ENCODE measurements around the gene MACROD2. TPM values are rescaled to one million over a fixed set of nuclear protein-coding genes. Genes with fewer than 3 reads are reported as not detected.

The MACROD2 gene
- total and polyA plus RNA-seq, 2 experiments from 2014 or later, result 2.8 to 4.3 TPM

DNA sequence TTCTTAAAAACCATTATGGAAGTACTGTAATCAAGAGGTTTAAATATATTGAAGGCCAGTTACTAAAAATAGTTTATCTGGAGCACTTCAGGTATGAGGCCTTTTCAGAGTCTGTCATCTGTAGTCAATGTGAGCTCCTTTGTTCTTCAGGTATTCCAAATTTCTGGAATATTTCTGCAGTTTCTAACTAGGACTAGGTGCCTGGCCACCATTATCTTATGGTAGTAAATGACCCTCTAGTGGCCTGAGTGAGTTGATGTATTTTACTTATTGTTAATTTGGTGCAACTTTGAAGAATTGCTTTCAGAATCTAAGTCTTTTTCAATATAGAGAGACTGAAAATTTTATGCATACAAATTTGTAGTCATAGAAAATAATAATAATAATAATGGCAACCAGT is 437.3 kb downstream of the MACROD2 start:
- Histone ChIP-seq H3K27me3 (ENCODE audit: insufficient read depth) (no peaks in the 10 kb centered on the region), H3K4me2 (no peak overlapping the region), H3K27ac (ENCODE audit: low read depth) (no peak overlapping the region), H3K36me3 (ENCODE audit: insufficient read depth) (no peaks in the 10 kb centered on the region), H3K4me3 (no peak overlapping the region), H3K9me2 (ENCODE audit: insufficient read depth) (no peaks in the 10 kb centered on the region), H3F3A (replicated peaks; ENCODE audit: low read depth) (no peaks in the 10 kb centered on the region), H4K20me1 (replicated peaks; ENCODE audit: insufficient read depth) (no peaks in the 10 kb centered on the region), H3K79me2 (replicated peaks; ENCODE audit: insufficient read depth) (no peaks in the 10 kb centered on the region), H2AFZ (no peak overlapping the region), H3K4me1 (ENCODE audit: insufficient read depth) (no peaks in the 10 kb centered on the region)
- H3K9me3 Mint-ChIP-seq, result no peaks in the 10 kb centered on the region
- DNase-seq (ENCODE audit: low spot score) (peak; percentile 15), ATAC-seq (no peak)
- H3K36me3 Mint-ChIP-seq (ENCODE audit: low read depth), result no peaks in the 10 kb centered on the region
- no peak overlapping the region for H3K4me3 Mint-ChIP-seq
- no peak overlapping the region for H3K27ac Mint-ChIP-seq
- TF ChIP-seq, protein P1, sequence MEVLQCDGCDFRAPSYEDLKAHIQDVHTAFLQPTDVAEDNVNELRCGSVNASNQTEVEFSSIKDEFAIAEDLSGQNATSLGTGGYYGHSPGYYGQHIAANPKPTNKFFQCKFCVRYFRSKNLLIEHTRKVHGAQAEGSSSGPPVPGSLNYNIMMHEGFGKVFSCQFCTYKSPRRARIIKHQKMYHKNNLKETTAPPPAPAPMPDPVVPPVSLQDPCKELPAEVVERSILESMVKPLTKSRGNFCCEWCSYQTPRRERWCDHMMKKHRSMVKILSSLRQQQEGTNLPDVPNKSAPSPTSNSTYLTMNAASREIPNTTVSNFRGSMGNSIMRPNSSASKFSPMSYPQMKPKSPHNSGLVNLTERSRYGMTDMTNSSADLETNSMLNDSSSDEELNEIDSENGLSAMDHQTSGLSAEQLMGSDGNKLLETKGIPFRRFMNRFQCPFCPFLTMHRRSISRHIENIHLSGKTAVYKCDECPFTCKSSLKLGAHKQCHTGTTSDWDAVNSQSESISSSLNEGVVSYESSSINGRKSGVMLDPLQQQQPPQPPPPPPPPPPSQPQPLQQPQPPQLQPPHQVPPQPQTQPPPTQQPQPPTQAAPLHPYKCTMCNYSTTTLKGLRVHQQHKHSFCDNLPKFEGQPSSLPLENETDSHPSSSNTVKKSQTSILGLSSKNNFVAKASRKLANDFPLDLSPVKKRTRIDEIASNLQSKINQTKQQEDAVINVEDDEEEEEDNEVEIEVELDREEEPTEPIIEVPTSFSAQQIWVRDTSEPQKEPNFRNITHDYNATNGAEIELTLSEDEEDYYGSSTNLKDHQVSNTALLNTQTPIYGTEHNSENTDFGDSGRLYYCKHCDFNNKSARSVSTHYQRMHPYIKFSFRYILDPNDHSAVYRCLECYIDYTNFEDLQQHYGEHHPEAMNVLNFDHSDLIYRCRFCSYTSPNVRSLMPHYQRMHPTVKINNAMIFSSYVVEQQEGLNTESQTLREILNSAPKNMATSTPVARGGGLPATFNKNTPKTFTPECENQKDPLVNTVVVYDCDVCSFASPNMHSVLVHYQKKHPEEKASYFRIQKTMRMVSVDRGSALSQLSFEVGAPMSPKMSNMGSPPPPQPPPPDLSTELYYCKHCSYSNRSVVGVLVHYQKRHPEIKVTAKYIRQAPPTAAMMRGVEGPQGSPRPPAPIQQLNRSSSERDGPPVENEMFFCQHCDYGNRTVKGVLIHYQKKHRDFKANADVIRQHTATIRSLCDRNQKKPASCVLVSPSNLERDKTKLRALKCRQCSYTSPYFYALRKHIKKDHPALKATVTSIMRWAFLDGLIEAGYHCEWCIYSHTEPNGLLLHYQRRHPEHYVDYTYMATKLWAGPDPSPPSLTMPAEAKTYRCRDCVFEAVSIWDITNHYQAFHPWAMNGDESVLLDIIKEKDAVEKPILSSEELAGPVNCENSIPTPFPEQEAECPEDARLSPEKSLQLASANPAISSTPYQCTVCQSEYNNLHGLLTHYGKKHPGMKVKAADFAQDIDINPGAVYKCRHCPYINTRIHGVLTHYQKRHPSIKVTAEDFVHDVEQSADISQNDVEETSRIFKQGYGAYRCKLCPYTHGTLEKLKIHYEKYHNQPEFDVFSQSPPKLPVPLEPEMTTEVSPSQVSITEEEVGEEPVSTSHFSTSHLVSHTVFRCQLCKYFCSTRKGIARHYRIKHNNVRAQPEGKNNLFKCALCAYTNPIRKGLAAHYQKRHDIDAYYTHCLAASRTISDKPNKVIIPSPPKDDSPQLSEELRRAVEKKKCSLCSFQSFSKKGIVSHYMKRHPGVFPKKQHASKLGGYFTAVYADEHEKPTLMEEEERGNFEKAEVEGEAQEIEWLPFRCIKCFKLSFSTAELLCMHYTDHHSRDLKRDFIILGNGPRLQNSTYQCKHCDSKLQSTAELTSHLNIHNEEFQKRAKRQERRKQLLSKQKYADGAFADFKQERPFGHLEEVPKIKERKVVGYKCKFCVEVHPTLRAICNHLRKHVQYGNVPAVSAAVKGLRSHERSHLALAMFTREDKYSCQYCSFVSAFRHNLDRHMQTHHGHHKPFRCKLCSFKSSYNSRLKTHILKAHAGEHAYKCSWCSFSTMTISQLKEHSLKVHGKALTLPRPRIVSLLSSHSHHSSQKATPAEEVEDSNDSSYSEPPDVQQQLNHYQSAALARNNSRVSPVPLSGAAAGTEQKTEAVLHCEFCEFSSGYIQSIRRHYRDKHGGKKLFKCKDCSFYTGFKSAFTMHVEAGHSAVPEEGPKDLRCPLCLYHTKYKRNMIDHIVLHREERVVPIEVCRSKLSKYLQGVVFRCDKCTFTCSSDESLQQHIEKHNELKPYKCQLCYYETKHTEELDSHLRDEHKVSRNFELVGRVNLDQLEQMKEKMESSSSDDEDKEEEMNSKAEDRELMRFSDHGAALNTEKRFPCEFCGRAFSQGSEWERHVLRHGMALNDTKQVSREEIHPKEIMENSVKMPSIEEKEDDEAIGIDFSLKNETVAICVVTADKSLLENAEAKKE (CRISPR knock-in tag; IDR thresholded peaks at IDR 0.05), result no peak
- TF ChIP-seq POLR2AphosphoS5 (IDR thresholded peaks at IDR 0.05; ENCODE audit: low read depth) (no peak), NANOG (IDR thresholded peaks at IDR 0.05; ENCODE audit: borderline replicate concordance) (no peak), JUNB (IDR thresholded peaks at IDR 0.05; ENCODE audit: unreplicated experiment) (no peak), ZNF114 (CRISPR knock-in tag; IDR thresholded peaks at IDR 0.05) (no peak)
- no peaks in the 10 kb centered on the region for H3K4me1 Mint-ChIP-seq
- H3K27me3 Mint-ChIP-seq (ENCODE audit: insufficient read depth, low read depth, poor library complexity), result no peaks in the 10 kb centered on the region

DNA sequence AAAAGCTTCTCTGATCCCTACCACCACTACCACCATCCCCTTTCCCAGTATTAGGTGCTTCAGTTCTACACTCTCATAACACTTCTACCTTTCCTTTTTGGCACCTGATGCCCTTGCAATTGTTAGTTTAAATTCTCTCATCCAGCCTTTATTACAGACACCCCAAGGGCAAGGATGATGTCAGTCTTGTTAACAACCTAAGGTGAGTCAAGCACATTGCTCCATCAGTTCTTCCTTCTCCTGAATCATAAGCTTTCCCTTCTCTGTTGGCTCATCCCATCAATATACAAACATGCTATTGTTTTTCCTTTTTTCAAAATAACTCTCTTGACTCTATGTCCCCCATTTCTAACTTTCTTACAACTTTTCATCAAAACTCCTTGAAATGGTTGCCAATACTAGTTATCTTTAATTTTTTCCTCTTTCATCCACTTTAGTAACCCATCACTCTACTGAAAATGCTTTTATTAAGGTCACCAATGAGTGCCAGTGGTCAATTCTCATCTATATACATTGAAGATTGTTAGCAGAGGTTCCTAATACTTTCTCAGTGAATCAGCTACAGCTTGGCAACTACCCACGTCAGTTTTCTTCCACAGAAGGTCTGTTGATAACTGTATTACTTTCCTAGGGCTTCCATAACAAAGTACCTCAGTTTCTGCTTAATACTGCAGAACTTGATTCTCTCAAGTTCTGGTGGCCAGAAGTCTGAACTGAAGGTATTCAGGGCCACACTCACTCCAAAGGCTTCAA is 439.2 kb downstream of the MACROD2 start:
- H3K4me3 Mint-ChIP-seq, result no peak overlapping the region
- H3K36me3 Mint-ChIP-seq (ENCODE audit: low read depth), result no peaks in the 10 kb centered on the region
- Histone ChIP-seq H3K79me2 (replicated peaks; ENCODE audit: insufficient read depth) (no peaks in the 10 kb centered on the region), H3K36me3 (ENCODE audit: insufficient read depth) (no peaks in the 10 kb centered on the region), H3K27ac (ENCODE audit: low read depth) (no peak overlapping the region), H4K20me1 (replicated peaks; ENCODE audit: insufficient read depth) (no peaks in the 10 kb centered on the region), H3K9me2 (ENCODE audit: insufficient read depth) (no peaks in the 10 kb centered on the region), H3K27me3 (ENCODE audit: insufficient read depth) (no peaks in the 10 kb centered on the region), H3K4me2 (no peak overlapping the region), H3F3A (replicated peaks; ENCODE audit: low read depth) (no peaks in the 10 kb centered on the region), H3K4me1 (ENCODE audit: insufficient read depth) (no peaks in the 10 kb centered on the region), H2AFZ (no peak overlapping the region), H3K4me3 (no peak overlapping the region)
- DNase-seq (ENCODE audit: low spot score) (no peak), ATAC-seq (no peak)
- peaks cover 6% of the 10 kb centered on the region; the same call in 2 of the 3 replicates for H3K9me3 Mint-ChIP-seq
- H3K27ac Mint-ChIP-seq, result no peak overlapping the region
- H3K4me1 Mint-ChIP-seq, result no peaks in the 10 kb centered on the region
- no peaks in the 10 kb centered on the region for H3K27me3 Mint-ChIP-seq (ENCODE audit: insufficient read depth, low read depth, poor library complexity)
- TF ChIP-seq EZH2phosphoT487 (IDR thresholded peaks at IDR 0.05; ENCODE audit: unreplicated experiment) (no peak), NANOG (IDR thresholded peaks at IDR 0.05; ENCODE audit: borderline replicate concordance) (no peak), EZH2 (IDR thresholded peaks at IDR 0.05; ENCODE audit: low read depth, unreplicated experiment) (no peak), POLR2AphosphoS5 (IDR thresholded peaks at IDR 0.05; ENCODE audit: low read depth) (no peak), ZNF331 (CRISPR knock-in tag; IDR thresholded peaks at IDR 0.05; ENCODE audit: low read depth) (no peak)
- TF ChIP-seq, protein P2, sequence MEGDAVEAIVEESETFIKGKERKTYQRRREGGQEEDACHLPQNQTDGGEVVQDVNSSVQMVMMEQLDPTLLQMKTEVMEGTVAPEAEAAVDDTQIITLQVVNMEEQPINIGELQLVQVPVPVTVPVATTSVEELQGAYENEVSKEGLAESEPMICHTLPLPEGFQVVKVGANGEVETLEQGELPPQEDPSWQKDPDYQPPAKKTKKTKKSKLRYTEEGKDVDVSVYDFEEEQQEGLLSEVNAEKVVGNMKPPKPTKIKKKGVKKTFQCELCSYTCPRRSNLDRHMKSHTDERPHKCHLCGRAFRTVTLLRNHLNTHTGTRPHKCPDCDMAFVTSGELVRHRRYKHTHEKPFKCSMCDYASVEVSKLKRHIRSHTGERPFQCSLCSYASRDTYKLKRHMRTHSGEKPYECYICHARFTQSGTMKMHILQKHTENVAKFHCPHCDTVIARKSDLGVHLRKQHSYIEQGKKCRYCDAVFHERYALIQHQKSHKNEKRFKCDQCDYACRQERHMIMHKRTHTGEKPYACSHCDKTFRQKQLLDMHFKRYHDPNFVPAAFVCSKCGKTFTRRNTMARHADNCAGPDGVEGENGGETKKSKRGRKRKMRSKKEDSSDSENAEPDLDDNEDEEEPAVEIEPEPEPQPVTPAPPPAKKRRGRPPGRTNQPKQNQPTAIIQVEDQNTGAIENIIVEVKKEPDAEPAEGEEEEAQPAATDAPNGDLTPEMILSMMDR (conservative IDR thresholded peaks at IDR 0.05; ENCODE audit: low read depth in 2 of 2), result no peak
- TF ChIP-seq, protein P3, sequence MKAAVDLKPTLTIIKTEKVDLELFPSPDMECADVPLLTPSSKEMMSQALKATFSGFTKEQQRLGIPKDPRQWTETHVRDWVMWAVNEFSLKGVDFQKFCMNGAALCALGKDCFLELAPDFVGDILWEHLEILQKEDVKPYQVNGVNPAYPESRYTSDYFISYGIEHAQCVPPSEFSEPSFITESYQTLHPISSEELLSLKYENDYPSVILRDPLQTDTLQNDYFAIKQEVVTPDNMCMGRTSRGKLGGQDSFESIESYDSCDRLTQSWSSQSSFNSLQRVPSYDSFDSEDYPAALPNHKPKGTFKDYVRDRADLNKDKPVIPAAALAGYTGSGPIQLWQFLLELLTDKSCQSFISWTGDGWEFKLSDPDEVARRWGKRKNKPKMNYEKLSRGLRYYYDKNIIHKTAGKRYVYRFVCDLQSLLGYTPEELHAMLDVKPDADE (IDR thresholded peaks at IDR 0.05), result no peak

Measured in GM23338 (cell line).